CD4-positive, alpha-beta T cell treated with Interleukin-15 for 1 hour (primary cell): ENCODE data around the gene FAM174B.

ENCODE experiments used
- DNase-seq: peaks from one replicate; pipeline ENCODE4 v3.0.0-alpha.2; 2020

FAM174B gene

GRCh38 chr15:92664178-92664900 is 8.8 kb upstream of the FAM174B start:
- DNase-seq: no peak

GRCh38 chr15:92663250-92663951 is 7.8 kb upstream of the FAM174B start:
- DNase-seq: no peak

GRCh38 chr15:92662762-92663161 is 7.2 kb upstream of the FAM174B start:
- DNase-seq: no peak

GRCh38 chr15:92661956-92662355 is 6.4 kb upstream of the FAM174B start:
- DNase-seq: no peak

- no peak for DNase-seq
Measured at GRCh38 chr15:92661069-92661468, 5.5 kb upstream of the FAM174B start.

- DNase-seq: no peak
Measured at GRCh38 chr15:92657486-92657885, 1.9 kb upstream of the FAM174B start.

GRCh38 chr15:92656089-92656488 is 514 bp upstream of the FAM174B start:
- no peak for DNase-seq

- no peak for DNase-seq
Measured at GRCh38 chr15:92654662-92655061, 913 bp downstream of the FAM174B start.

- no peak for DNase-seq
Measured at GRCh38 chr15:92653836-92654539, 1.6 kb downstream of the FAM174B start.

- no peak for DNase-seq
Measured at GRCh38 chr15:92653366-92653765, 2.2 kb downstream of the FAM174B start.

GRCh38 chr15:92652576-92652966 is 3.0 kb downstream of the FAM174B start:
- DNase-seq: no peak

GRCh38 chr15:92651877-92652575 is 3.5 kb downstream of the FAM174B start:
- DNase-seq: no peak

- DNase-seq: no peak
Measured at GRCh38 chr15:92650966-92651365, 4.6 kb downstream of the FAM174B start.

- no peak for DNase-seq
Measured at GRCh38 chr15:92650256-92650655, 5.3 kb downstream of the FAM174B start.

- no peak for DNase-seq
Measured at GRCh38 chr15:92648190-92648875, 7.2 kb downstream of the FAM174B start.

GRCh38 chr15:92647467-92648163 is 8.0 kb downstream of the FAM174B start:
- no peak for DNase-seq

- DNase-seq: no peak
Measured at GRCh38 chr15:92646216-92646615, 9.4 kb downstream of the FAM174B start.

GRCh38 chr15:92645731-92646130 is 9.8 kb downstream of the FAM174B start:
- DNase-seq: no peak

GRCh38 chr15:92645051-92645631 is 10.4 kb downstream of the FAM174B start:
- DNase-seq: no peak

- DNase-seq: no peak
Measured at GRCh38 chr15:92643849-92644815, 11.4 kb downstream of the FAM174B start.
